GM18951 (cell line): Measurements from ENCODE around the gene DYRK3.
A peak's percentile ranks its signal among the peaks of the same experiment; 100 is the strongest.

Source experiments
- POLR2A ChIP-seq: IDR thresholded peaks from 4 replicates; pipeline ENCODE4 v1.6.1; 2011; ENCODE audit warnings: mild to moderate bottlenecking; ENCODE audit not compliant: insufficient read length, insufficient read depth; ENCODE audit errors: extremely low read depth
- in situ Hi-C: fragments of 300-500 bp; cut with MboI; formaldehyde crosslinking; loops from one replicate; pipeline ENCODE4 v1.12.0; 2022; ENCODE audit warnings: low sequenced_read_pairs, mixed read lengths, inconsistent platforms; ENCODE audit not compliant: unreplicated experiment

The DYRK3 gene

GRCh38 chr1:206635080-206635977 is at the start of gene DYRK3:
DYRK3 (plus strand) TSS chr1:206635536; CDS start chr1:206635704, 168 bp downstream.
- peak; percentile 88 for TF ChIP-seq POLR2A
- in situ Hi-C loops: no loop called here

- TF ChIP-seq POLR2A: no peak
- in situ Hi-C loops: no loop called here
Observed at GRCh38 chr1:206586501-206587445, 48.6 kb upstream of the DYRK3 start.

GRCh38 chr1:206587904-206588303 is 47.4 kb upstream of the DYRK3 start:
- no peak for TF ChIP-seq POLR2A
- in situ Hi-C loops: no loop called here

GRCh38 chr1:206588492-206588891 is 46.8 kb upstream of the DYRK3 start:
- no peak for TF ChIP-seq POLR2A
- in situ Hi-C loops: no loop called here

GRCh38 chr1:206589206-206589605 is 46.1 kb upstream of the DYRK3 start:
- no peak for TF ChIP-seq POLR2A
- in situ Hi-C loops: no loop called here

DNA sequence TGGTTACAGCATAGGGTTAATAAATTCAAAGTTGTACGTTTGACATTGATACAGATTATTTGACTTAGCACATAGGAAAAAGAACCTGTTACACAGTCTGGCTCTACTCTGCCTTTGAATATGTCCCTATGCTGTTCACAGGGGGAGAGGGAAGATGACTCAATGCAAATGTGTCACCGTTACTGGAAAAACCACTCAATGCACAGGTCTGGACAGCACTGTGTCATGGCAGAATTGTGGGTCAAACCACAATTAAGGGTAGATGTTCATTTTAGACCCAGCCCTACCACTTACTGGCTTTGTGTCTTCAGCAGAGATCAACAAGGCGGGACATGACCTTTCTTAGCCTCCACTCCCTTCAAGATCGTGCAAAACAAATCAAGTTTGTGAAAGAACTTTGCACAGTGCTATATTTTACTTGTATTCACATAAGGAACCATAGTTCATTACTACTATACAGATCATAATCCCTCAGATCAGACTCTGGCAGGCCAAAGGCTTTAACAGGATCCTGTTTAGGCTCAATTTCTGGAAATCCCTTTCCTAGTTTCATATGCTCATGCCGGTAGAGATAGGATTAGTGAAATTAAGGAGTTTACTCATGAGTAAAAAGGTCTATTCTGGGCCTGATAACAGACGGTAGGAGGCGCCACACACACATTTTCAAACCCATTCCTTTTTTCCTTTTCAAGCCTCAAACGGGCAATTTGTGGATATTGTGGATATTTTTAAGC is 45.1 kb upstream of the DYRK3 start:
- in situ Hi-C loops: no loop called here
- peak; percentile 16 for TF ChIP-seq POLR2A

GRCh38 chr1:206591226-206591625 is 44.1 kb upstream of the DYRK3 start:
- TF ChIP-seq POLR2A: no peak
- in situ Hi-C loops: no loop called here

DNA sequence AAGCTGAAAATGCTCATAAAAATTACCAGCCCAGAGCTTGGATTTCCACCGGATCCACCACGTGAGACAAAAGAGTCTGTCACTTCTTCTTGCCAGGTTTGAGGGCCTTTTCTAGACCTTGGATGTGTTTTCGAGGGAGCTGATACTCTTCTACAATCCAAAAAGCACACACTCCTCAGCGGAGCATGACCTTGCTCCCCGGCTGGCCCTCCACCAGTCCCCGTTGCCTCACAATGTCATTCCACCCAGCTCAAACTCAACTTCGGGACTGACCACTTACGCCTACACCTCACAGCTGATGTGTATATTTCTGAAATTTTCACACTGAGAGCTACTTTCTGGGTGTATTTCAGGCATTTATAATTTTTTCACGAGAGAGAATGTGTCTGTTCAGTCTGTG is 43.6 kb upstream of the DYRK3 start:
- in situ Hi-C loops: no loop called here
- no peak for TF ChIP-seq POLR2A

DNA sequence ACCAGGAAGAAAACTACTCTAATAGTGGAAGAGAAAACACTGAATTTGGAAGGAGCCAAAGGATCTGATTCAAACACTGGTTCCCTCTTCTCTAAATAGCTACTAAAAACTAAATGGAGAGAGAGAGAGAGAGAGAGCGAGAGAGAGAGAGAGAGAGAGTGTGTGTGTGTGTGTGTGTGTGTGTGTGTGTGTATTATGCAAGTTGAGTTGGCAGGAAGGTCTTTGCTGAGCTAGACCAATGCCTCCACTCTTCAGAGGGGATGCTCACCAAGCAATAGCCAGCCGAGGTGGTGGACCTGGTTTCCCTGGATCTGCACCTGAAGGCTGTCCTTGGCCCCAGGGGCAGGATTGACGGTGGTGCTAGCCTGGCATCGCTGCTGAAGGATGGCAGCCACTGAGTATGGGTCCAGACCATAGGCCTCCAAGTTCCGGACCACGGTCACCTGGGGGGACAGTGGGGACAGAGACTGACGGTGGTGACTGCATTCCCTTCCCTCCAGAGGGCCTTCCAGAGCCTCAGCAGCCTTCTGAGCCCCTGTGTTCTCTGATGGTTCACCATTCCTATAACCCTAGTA is 41.9 kb upstream of the DYRK3 start:
- no peak for TF ChIP-seq POLR2A
- in situ Hi-C loops: no loop called here

GRCh38 chr1:206595581-206596318 is 39.6 kb upstream of the DYRK3 start:
- TF ChIP-seq POLR2A: no peak
- in situ Hi-C loops: no loop called here

DNA sequence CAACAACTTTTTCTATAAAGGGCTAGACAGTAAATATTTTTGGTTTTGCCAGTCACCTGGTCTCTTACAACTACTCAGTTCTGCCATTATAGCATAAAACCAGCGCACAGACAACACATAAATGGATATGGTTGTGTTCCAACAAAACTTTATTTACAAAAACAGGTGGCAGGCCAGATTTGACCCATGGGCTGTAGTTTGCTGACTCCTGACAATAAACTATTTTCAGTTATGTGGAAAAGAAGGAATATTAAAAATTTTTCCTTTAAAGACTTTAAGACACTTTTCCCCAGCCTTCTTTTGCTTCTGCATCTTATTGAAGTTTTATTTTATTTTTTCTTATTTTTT is 39.0 kb upstream of the DYRK3 start:
- TF ChIP-seq POLR2A: no peak
- in situ Hi-C loops: no loop called here

DNA sequence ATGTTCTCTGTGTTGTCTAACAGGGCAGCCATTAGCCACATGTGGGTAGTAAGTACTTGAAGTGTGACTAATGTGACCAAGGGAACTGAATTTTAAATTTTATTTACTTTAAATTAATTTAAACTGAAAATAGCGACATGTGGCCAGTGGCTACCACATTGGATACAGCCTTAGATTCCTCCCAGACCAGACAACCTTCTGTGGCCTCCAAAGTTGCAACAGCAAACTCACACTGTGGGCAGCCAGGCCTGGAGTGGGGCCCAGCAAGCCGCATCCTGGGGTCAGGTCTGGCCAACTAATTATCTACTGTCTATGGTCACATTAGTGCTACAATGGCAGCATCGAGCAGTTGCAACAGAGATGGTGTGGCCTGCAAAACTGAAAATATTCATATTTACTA is 34.8 kb upstream of the DYRK3 start:
- no peak for TF ChIP-seq POLR2A

More for the DNA sequence above, 34.8 kb upstream of the DYRK3 start:
- in situ Hi-C loops: no loop called here
